Measurements from ENCODE around the gene PDAP1. TPM values are rescaled to one million over a fixed set of nuclear protein-coding genes. Genes with fewer than 3 reads are reported as not detected.

Gene PDAP1
- total RNA-seq, 2 experiments from 2014 or later = 35.0 to 38.0 TPM

GRCh38 chr7:99429756-99430155, 21.4 kb upstream of the PDAP1 start:
- ATAC-seq (ENCODE audit: poor library complexity) = no peak
- intact Hi-C loops (cut with DNase I, micrococcal nuclease) = loop anchor here in 1 of 2 experiments (10.0 kb wide), 1 partner anchor 555 kb away; no protein-coding TSS in a partner anchor
- TF ChIP-seq CTCF (IDR thresholded peaks at IDR 0.05) = no peak
- no peak overlapping the region for H3K27ac Mint-ChIP-seq
- H3K27me3 ChIP-seq (ENCODE audit: control insufficient read depth in 1 of 2, insufficient read depth in 2 of 2, low read length in 2 of 2) = no peaks in the 10 kb centered on the region
- no peak overlapping the region for H3K27ac ChIP-seq (ENCODE audit: low read depth in 1 of 2, low read length in 2 of 2)
- no peak overlapping the region for H3K4me3 ChIP-seq (ENCODE audit: low read length)
- peaks cover 7% of the 10 kb centered on the region for H3K4me1 Mint-ChIP-seq (ENCODE audit: low read depth)
- ChIA-PET CTCF (no interaction called here), POLR2A (no interaction called here)
- H3K36me3 ChIP-seq (ENCODE audit: insufficient read depth, low read length) = peaks cover 39% of the 10 kb centered on the region
- H3K9me3 ChIP-seq (ENCODE audit: control insufficient read depth in 1 of 2, insufficient read depth in 1 of 2, low read length in 2 of 2) = no peaks in the 10 kb centered on the region
- H3K4me3 Mint-ChIP-seq = no peak overlapping the region
- H3K4me1 ChIP-seq (ENCODE audit: insufficient read depth, low read length) = peaks cover 8% of the 10 kb centered on the region
- no peaks in the 10 kb centered on the region for H3K9me3 Mint-ChIP-seq
- H3K27me3 Mint-ChIP-seq = no peaks in the 10 kb centered on the region
- H3K36me3 Mint-ChIP-seq (ENCODE audit: low read depth) = peaks cover 51% of the 10 kb centered on the region
- DNase-seq = no peak

GRCh38 chr7:99428972-99429566, 20.7 kb upstream of the PDAP1 start:
- POLR2A ChIA-PET = no interaction called here
- H3K9me3 ChIP-seq (ENCODE audit: control insufficient read depth in 1 of 2, insufficient read depth in 1 of 2, low read length in 2 of 2) = no peaks in the 10 kb centered on the region
- peaks cover 8% of the 10 kb centered on the region for H3K4me1 ChIP-seq (ENCODE audit: insufficient read depth, low read length)
- H3K9me3 Mint-ChIP-seq = no peaks in the 10 kb centered on the region
- no peaks in the 10 kb centered on the region for H3K27me3 ChIP-seq (ENCODE audit: control insufficient read depth in 1 of 2, insufficient read depth in 2 of 2, low read length in 2 of 2)
- DNase-seq (peak in 6 of 14 experiments; percentile 15 to 50 (median 26)), ATAC-seq (ENCODE audit: poor library complexity) (peak; percentile 87)
- no peak overlapping the region for H3K27ac Mint-ChIP-seq
- H3K27ac ChIP-seq (ENCODE audit: low read depth in 1 of 2, low read length in 2 of 2) = no peak overlapping the region
- H3K36me3 Mint-ChIP-seq (ENCODE audit: low read depth) = peaks cover 56% of the 10 kb centered on the region
- no peaks in the 10 kb centered on the region for H3K27me3 Mint-ChIP-seq
- no peak for TF ChIP-seq CTCF (IDR thresholded peaks at IDR 0.05)
- intact Hi-C loops (cut with DNase I, micrococcal nuclease) = no loop called here
- no peak overlapping the region for H3K4me3 Mint-ChIP-seq
- H3K4me1 Mint-ChIP-seq (ENCODE audit: low read depth) = peaks cover 7% of the 10 kb centered on the region
- no peak overlapping the region for H3K4me3 ChIP-seq (ENCODE audit: low read length)
- H3K36me3 ChIP-seq (ENCODE audit: insufficient read depth, low read length) = peaks cover 42% of the 10 kb centered on the region
- CTCF ChIA-PET = no interaction called here

GRCh38 chr7:99424932-99425730, 16.7 kb upstream of the PDAP1 start:
- DNase-seq (no peak), ATAC-seq (ENCODE audit: poor library complexity) (no peak)
- CTCF ChIA-PET = no interaction called here
- Histone ChIP-seq H3K4me3 (ENCODE audit: low read length) (no peak overlapping the region), H3K4me1 (ENCODE audit: insufficient read depth, low read length) (peaks cover 8% of the 10 kb centered on the region), H3K27ac (ENCODE audit: low read depth in 1 of 2, low read length in 2 of 2) (no peak overlapping the region), H3K9me3 (ENCODE audit: control insufficient read depth in 1 of 2, insufficient read depth in 1 of 2, low read length in 2 of 2) (no peaks in the 10 kb centered on the region), H3K36me3 (ENCODE audit: insufficient read depth, low read length) (peaks cover 50% of the 10 kb centered on the region), H3K27me3 (ENCODE audit: control insufficient read depth in 1 of 2, insufficient read depth in 2 of 2, low read length in 2 of 2) (no peaks in the 10 kb centered on the region)
- Mint-ChIP-seq H3K4me1 (ENCODE audit: low read depth) (peaks cover 7% of the 10 kb centered on the region), H3K27me3 (no peaks in the 10 kb centered on the region), H3K4me3 (no peak overlapping the region), H3K27ac (no peak overlapping the region), H3K9me3 (no peaks in the 10 kb centered on the region), H3K36me3 (ENCODE audit: low read depth) (peaks cover 68% of the 10 kb centered on the region)
- intact Hi-C loops (cut with DNase I, micrococcal nuclease) = no loop called here
- no peak for TF ChIP-seq CTCF (IDR thresholded peaks at IDR 0.05)
- POLR2A ChIA-PET = no interaction called here
